Endodermal cell (in vitro differentiated cells): ENCODE data around the gene ATG2B. TPM values are rescaled to one million over a fixed set of nuclear protein-coding genes. Genes with fewer than 3 reads are reported as not detected.

Experiments
- DNase-seq: peaks from one replicate; pipeline ENCODE4 v3.0.0-alpha.2; 2017
- H3K27ac ChIP-seq: 2 replicates; pipeline ENCODE4 v1.5.1; 2013; ENCODE audit warnings: mild to moderate bottlenecking, low read depth, low read length, moderate library complexity
- H3K27me3 ChIP-seq: 2 replicates; pipeline ENCODE4 v1.6.1; 2013; ENCODE audit warnings: mild to moderate bottlenecking, low read length, moderate library complexity; ENCODE audit not compliant: insufficient read depth, control insufficient read depth, poor library complexity, severe bottlenecking
- H3K36me3 ChIP-seq: 2 replicates; pipeline ENCODE4 v1.7.0; 2013; ENCODE audit warnings: mild to moderate bottlenecking, low read length, moderate library complexity; ENCODE audit not compliant: control insufficient read depth, insufficient read depth
- H3K4me1 ChIP-seq: one replicate; pipeline ENCODE4 v1.7.0; 2013; ENCODE audit warnings: low read length; ENCODE audit not compliant: control insufficient read depth, insufficient read depth
- H3K4me3 ChIP-seq: 2 replicates; pipeline ENCODE4 v1.5.1; 2013; ENCODE audit warnings: mild to moderate bottlenecking, low read length, moderate library complexity
- H3K9ac ChIP-seq: 2 replicates; pipeline ENCODE4 v1.6.1; 2013; ENCODE audit warnings: mild to moderate bottlenecking, low read length, moderate library complexity; ENCODE audit not compliant: poor library complexity, severe bottlenecking; ENCODE audit errors: extremely low read depth
- H3K9me3 ChIP-seq: 2 replicates; pipeline ENCODE4 v1.6.1; 2013; ENCODE audit warnings: mild to moderate bottlenecking, low read length, moderate library complexity; ENCODE audit not compliant: control insufficient read depth
- H3K27ac Mint-ChIP-seq: 2 replicates; pipeline ENCODE4 v1.8.0; 2020; ENCODE audit warnings: mixed read lengths
- H3K27me3 Mint-ChIP-seq: 2 replicates; pipeline ENCODE4 v1.8.0; 2021; ENCODE audit warnings: mild to moderate bottlenecking, mixed read lengths; ENCODE audit not compliant: insufficient read depth
- H3K36me3 Mint-ChIP-seq: 2 replicates; pipeline ENCODE4 v1.8.0; 2020; ENCODE audit warnings: low read depth, mixed read lengths
- H3K4me1 Mint-ChIP-seq: 2 replicates; pipeline ENCODE4 v1.8.0; 2020; ENCODE audit warnings: mixed read lengths
- H3K4me3 Mint-ChIP-seq: 2 replicates; pipeline ENCODE4 v1.8.0; 2020; ENCODE audit warnings: mild to moderate bottlenecking, moderate library complexity, mixed read lengths
- H3K9me3 Mint-ChIP-seq: 2 replicates; pipeline ENCODE4 v1.8.0; 2020; ENCODE audit warnings: mild to moderate bottlenecking, mixed read lengths
- WGBS, 2 experiments: methylation state at CpG; one replicate each; pipeline versions ENCODE4 v1.1.5 to v1.1.7; 2013; ENCODE audit warnings: missing lambda C conversion rate in 2 of 2, mixed read lengths in 1 of 2; ENCODE audit not compliant: insufficient coverage in 1 of 2, insufficient read length in 1 of 2; 5-methylcytosine and 5-hydroxymethylcytosine counted together
- total RNA-seq, 2 donors: library from RNA; stranded (reverse); fragmentation: NEBNext Ultra II Directional in 1 of 2; extraction: Animal tissue kit (Norgen Biotek cat#: 25700) in 1 of 2; gene quantifications; 2 replicates in 1 of 2; 3 replicates in 1 of 2; pipeline ENCODE4 v1.2.1, GENCODE V29; 2021
- TF ChIP-seq, protein P1 (sequence below): fragments of 200-600 bp; sonication (generic); conservative IDR thresholded peaks from 2 replicates; pipeline ENCODE4 v1.5.0; 2021; ENCODE audit warnings: antibody characterized with exemption, mild to moderate bottlenecking

The ATG2B gene
- total RNA-seq, 2 donors from 2014 or later = 9.7 to 14.1 TPM

DNA sequence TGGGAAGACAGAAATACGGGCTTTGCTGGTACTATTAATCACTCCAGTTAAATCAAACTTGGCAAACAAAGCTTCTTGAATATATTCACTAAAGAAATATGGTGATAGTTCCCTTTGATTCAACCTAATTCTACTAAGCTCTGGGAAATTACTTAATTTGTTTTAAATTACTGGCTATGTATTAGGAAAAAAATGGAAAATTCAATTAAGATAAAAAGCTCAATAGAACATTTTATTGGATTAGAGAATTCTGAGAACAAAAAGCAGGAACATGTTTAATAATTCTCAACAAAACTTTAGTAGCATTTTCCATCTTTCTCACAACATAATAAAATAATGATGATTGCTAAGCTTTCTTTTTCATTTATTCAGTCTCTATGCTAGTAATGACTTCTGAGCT lies 76.9 kb downstream of the ATG2B start:
- H3K4me1 Mint-ChIP-seq = no peaks in the 10 kb centered on the region
- no peak overlapping the region for H3K4me3 ChIP-seq
- DNase-seq = no peak
- H3K36me3 Mint-ChIP-seq = peaks cover 18% of the 10 kb centered on the region
- no peak overlapping the region for H3K9ac ChIP-seq
- no peak overlapping the region for H3K4me3 Mint-ChIP-seq
- H3K27me3 Mint-ChIP-seq = no peaks in the 10 kb centered on the region
- WGBS, 2 experiments = no CpG with 5 or more reads among the region's 1 CpG
- H3K4me1 ChIP-seq = no peaks in the 10 kb centered on the region
- TF ChIP-seq, protein P1, sequence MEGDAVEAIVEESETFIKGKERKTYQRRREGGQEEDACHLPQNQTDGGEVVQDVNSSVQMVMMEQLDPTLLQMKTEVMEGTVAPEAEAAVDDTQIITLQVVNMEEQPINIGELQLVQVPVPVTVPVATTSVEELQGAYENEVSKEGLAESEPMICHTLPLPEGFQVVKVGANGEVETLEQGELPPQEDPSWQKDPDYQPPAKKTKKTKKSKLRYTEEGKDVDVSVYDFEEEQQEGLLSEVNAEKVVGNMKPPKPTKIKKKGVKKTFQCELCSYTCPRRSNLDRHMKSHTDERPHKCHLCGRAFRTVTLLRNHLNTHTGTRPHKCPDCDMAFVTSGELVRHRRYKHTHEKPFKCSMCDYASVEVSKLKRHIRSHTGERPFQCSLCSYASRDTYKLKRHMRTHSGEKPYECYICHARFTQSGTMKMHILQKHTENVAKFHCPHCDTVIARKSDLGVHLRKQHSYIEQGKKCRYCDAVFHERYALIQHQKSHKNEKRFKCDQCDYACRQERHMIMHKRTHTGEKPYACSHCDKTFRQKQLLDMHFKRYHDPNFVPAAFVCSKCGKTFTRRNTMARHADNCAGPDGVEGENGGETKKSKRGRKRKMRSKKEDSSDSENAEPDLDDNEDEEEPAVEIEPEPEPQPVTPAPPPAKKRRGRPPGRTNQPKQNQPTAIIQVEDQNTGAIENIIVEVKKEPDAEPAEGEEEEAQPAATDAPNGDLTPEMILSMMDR = no peak
- H3K27ac Mint-ChIP-seq = no peak overlapping the region
- H3K9me3 ChIP-seq = no peaks in the 10 kb centered on the region
- no peaks in the 10 kb centered on the region for H3K9me3 Mint-ChIP-seq
- peaks cover 21% of the 10 kb centered on the region for H3K36me3 ChIP-seq
- no peak overlapping the region for H3K27ac ChIP-seq
- H3K27me3 ChIP-seq = no peaks in the 10 kb centered on the region

GRCh38 chr14:96285667-96286066 lies 77.5 kb downstream of the ATG2B start:
- Mint-ChIP-seq H3K4me3 (no peak overlapping the region), H3K4me1 (no peaks in the 10 kb centered on the region), H3K9me3 (no peaks in the 10 kb centered on the region), H3K36me3 (peaks cover 18% of the 10 kb centered on the region), H3K27ac (peak overlapping the region; percentile 66), H3K27me3 (no peaks in the 10 kb centered on the region)
- H3K4me1 ChIP-seq = no peaks in the 10 kb centered on the region
- TF ChIP-seq, protein P1 = no peak
- H3K9me3 ChIP-seq = no peaks in the 10 kb centered on the region
- DNase-seq = no peak
- H3K9ac ChIP-seq = no peak overlapping the region
- no peaks in the 10 kb centered on the region for H3K27me3 ChIP-seq
- peaks cover 15% of the 10 kb centered on the region for H3K36me3 ChIP-seq
- WGBS, 2 experiments = 91 to 95% methylated on average over 15 to 17 of the region's 17 CpGs
- H3K27ac ChIP-seq = no peak overlapping the region
- H3K4me3 ChIP-seq = no peak overlapping the region

- no peaks in the 10 kb centered on the region for H3K27me3 Mint-ChIP-seq
- Histone ChIP-seq H3K4me1 (no peaks in the 10 kb centered on the region), H3K9me3 (no peaks in the 10 kb centered on the region), H3K27me3 (no peaks in the 10 kb centered on the region), H3K9ac (no peak overlapping the region), H3K4me3 (no peak overlapping the region), H3K27ac (no peak overlapping the region), H3K36me3 (peaks cover 6% of the 10 kb centered on the region)
- no peak overlapping the region for H3K4me3 Mint-ChIP-seq
- no peak for DNase-seq
- H3K27ac Mint-ChIP-seq = no peak overlapping the region
- no peaks in the 10 kb centered on the region for H3K4me1 Mint-ChIP-seq
- no peaks in the 10 kb centered on the region for H3K9me3 Mint-ChIP-seq
- peaks cover 11% of the 10 kb centered on the region for H3K36me3 Mint-ChIP-seq
- WGBS, 2 experiments = 78 to 91% methylated on average over 1 of the region's 1 CpG
- TF ChIP-seq, protein P1 = no peak
These were observed 78.7 kb downstream of the ATG2B start for GRCh38 chr14:96284430-96284829.
